ENCODE results near the gene PTPRT. TPM values are rescaled to one million over a fixed set of nuclear protein-coding genes. Genes with fewer than 3 reads are reported as not detected.

Gene PTPRT
- total and polyA plus RNA-seq, 4 donors = 0.14 to 2.8 (median 0.40) TPM

DNA sequence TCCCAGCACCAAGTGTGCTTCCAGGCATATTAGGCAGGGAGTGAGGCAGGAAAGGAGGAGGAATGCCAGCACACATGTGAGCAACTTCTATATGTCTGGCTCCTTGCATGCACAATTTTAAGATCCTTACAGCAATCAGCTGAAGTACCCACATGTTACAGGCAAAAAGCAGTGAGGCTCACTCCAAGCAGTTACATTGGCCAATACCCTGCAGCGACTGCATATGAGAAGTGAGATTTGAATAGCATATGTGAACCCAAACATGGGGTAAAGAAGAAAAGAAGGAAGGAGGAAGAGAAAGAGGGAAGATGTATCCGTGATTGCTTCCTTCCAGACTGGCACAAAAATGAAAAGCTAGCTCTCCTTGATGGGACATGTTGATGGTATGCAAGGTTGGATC, 193.6 kb downstream of the PTPRT start:
- H3K9me3 ChIP-seq (ENCODE audit: control insufficient read depth in 4 of 4, low read length in 3 of 4) = peaks cover 0 to 9% (median 4%) of the 10 kb centered on the region in 4 donors
- H3K4me3 ChIP-seq (ENCODE audit: low read depth in 1 of 3, low read length in 3 of 3) = no peak overlapping the region
- WGBS = 80% methylated on average over 2 of the region's 2 CpGs
- TF ChIP-seq TAF1 (conservative IDR thresholded peaks at IDR 0.05) (no peak), HNF4G (IDR thresholded peaks at IDR 0.05) (no peak), NR2F2 (IDR thresholded peaks at IDR 0.05) (no peak), FOXA2 (IDR thresholded peaks at IDR 0.05) (no peak), EGR1 (IDR thresholded peaks at IDR 0.05; ENCODE audit: low read depth in 2 of 2) (no peak)
- TF ChIP-seq, protein P1, sequence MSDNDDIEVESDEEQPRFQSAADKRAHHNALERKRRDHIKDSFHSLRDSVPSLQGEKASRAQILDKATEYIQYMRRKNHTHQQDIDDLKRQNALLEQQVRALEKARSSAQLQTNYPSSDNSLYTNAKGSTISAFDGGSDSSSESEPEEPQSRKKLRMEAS (IDR thresholded peaks at IDR 0.05) = no peak
- no peaks in the 10 kb centered on the region for H3K4me1 ChIP-seq (ENCODE audit: control insufficient read depth in 4 of 4, insufficient read depth in 4 of 4, low read length in 3 of 4)
- no peak overlapping the region for H3K27ac ChIP-seq (ENCODE audit: low read depth in 1 of 2, low read length in 2 of 2)
- no peak overlapping the region for H3K9ac ChIP-seq (ENCODE audit: low read depth in 1 of 2, low read length in 2 of 2)
- H3K36me3 ChIP-seq (ENCODE audit: control insufficient read depth in 4 of 4, insufficient read depth in 3 of 4, low read depth in 1 of 4, low read length in 3 of 4) = no peaks in the 10 kb centered on the region
- H3K27me3 ChIP-seq (ENCODE audit: control insufficient read depth in 4 of 4, insufficient read depth in 4 of 4, low read length in 3 of 4) = no peaks in the 10 kb centered on the region
- DNase-seq (ENCODE audit: low spot score) = no peak

DNA sequence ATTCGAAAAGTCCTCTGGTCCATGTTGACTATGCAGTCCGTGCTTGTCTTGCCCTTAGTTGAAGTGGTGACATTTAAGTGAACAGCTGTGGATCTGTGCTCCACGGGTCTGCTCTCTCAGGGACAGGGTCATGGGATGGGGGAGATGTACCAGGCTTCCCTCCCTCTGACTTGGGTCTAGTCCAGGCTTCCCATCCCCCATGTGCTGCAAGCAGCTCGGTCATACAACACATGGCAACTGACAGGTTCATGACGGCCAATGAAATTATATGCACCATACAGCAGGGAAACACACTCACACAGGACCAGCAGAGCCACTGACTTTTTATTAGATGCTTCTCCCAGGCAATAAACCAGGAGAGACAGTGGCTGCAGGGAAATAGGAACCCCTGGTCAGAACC, 201.4 kb downstream of the PTPRT start:
- Histone ChIP-seq H3K9ac (ENCODE audit: low read depth in 1 of 2, low read length in 2 of 2) (no peak overlapping the region), H3K4me1 (ENCODE audit: control insufficient read depth in 4 of 4, insufficient read depth in 4 of 4, low read length in 3 of 4) (no peaks in the 10 kb centered on the region), H3K27ac (ENCODE audit: low read depth in 1 of 2, low read length in 2 of 2) (no peak overlapping the region), H3K9me3 (ENCODE audit: control insufficient read depth in 4 of 4, low read length in 3 of 4) (peaks cover 0 to 4% (median 0%) of the 10 kb centered on the region in 4 donors), H3K27me3 (ENCODE audit: control insufficient read depth in 4 of 4, insufficient read depth in 4 of 4, low read length in 3 of 4) (no peaks in the 10 kb centered on the region), H3K36me3 (ENCODE audit: control insufficient read depth in 4 of 4, insufficient read depth in 3 of 4, low read depth in 1 of 4, low read length in 3 of 4) (no peaks in the 10 kb centered on the region), H3K4me3 (ENCODE audit: low read depth in 1 of 3, low read length in 3 of 3) (no peak overlapping the region)
- WGBS = 82% methylated on average over 5 of the region's 5 CpGs
- TF ChIP-seq FOXA2 (IDR thresholded peaks at IDR 0.05) = no peak
- no peak for TF ChIP-seq YY1 (IDR thresholded peaks at IDR 0.05)
- TF ChIP-seq GABPA (IDR thresholded peaks at IDR 0.05 in 1 of 2, conservative IDR thresholded peaks at IDR 0.05 in 1 of 2) = no peak
- TF ChIP-seq, protein P2, sequence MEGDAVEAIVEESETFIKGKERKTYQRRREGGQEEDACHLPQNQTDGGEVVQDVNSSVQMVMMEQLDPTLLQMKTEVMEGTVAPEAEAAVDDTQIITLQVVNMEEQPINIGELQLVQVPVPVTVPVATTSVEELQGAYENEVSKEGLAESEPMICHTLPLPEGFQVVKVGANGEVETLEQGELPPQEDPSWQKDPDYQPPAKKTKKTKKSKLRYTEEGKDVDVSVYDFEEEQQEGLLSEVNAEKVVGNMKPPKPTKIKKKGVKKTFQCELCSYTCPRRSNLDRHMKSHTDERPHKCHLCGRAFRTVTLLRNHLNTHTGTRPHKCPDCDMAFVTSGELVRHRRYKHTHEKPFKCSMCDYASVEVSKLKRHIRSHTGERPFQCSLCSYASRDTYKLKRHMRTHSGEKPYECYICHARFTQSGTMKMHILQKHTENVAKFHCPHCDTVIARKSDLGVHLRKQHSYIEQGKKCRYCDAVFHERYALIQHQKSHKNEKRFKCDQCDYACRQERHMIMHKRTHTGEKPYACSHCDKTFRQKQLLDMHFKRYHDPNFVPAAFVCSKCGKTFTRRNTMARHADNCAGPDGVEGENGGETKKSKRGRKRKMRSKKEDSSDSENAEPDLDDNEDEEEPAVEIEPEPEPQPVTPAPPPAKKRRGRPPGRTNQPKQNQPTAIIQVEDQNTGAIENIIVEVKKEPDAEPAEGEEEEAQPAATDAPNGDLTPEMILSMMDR (IDR thresholded peaks at IDR 0.05; ENCODE audit: low read depth, low read length, missing input control) = no peak
- no peak for TF ChIP-seq EGR1 (IDR thresholded peaks at IDR 0.05; ENCODE audit: low read depth in 2 of 2)
- TF ChIP-seq NR2F2 (IDR thresholded peaks at IDR 0.05) = no peak
- no peak for TF ChIP-seq TAF1 (conservative IDR thresholded peaks at IDR 0.05)
- TF ChIP-seq JUND (IDR thresholded peaks at IDR 0.05) = no peak
- TF ChIP-seq HNF4A (conservative IDR thresholded peaks at IDR 0.05) = no peak
- TF ChIP-seq RAD21 (IDR thresholded peaks at IDR 0.05) = no peak
- TF ChIP-seq, protein P3, sequence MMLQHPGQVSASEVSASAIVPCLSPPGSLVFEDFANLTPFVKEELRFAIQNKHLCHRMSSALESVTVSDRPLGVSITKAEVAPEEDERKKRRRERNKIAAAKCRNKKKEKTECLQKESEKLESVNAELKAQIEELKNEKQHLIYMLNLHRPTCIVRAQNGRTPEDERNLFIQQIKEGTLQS (IDR thresholded peaks at IDR 0.05) = no peak
- TF ChIP-seq FOXA1 (IDR thresholded peaks at IDR 0.05) = no peak
- TF ChIP-seq SP1 (IDR thresholded peaks at IDR 0.05) = no peak
- TF ChIP-seq, protein P1 (IDR thresholded peaks at IDR 0.05) = no peak
- no peak for TF ChIP-seq RXRA (IDR thresholded peaks at IDR 0.05)
- TF ChIP-seq HNF4G (IDR thresholded peaks at IDR 0.05) = no peak
- TF ChIP-seq, protein P4, sequence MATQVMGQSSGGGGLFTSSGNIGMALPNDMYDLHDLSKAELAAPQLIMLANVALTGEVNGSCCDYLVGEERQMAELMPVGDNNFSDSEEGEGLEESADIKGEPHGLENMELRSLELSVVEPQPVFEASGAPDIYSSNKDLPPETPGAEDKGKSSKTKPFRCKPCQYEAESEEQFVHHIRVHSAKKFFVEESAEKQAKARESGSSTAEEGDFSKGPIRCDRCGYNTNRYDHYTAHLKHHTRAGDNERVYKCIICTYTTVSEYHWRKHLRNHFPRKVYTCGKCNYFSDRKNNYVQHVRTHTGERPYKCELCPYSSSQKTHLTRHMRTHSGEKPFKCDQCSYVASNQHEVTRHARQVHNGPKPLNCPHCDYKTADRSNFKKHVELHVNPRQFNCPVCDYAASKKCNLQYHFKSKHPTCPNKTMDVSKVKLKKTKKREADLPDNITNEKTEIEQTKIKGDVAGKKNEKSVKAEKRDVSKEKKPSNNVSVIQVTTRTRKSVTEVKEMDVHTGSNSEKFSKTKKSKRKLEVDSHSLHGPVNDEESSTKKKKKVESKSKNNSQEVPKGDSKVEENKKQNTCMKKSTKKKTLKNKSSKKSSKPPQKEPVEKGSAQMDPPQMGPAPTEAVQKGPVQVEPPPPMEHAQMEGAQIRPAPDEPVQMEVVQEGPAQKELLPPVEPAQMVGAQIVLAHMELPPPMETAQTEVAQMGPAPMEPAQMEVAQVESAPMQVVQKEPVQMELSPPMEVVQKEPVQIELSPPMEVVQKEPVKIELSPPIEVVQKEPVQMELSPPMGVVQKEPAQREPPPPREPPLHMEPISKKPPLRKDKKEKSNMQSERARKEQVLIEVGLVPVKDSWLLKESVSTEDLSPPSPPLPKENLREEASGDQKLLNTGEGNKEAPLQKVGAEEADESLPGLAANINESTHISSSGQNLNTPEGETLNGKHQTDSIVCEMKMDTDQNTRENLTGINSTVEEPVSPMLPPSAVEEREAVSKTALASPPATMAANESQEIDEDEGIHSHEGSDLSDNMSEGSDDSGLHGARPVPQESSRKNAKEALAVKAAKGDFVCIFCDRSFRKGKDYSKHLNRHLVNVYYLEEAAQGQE (IDR thresholded peaks at IDR 0.05) = no peak
- TF ChIP-seq, protein P5, sequence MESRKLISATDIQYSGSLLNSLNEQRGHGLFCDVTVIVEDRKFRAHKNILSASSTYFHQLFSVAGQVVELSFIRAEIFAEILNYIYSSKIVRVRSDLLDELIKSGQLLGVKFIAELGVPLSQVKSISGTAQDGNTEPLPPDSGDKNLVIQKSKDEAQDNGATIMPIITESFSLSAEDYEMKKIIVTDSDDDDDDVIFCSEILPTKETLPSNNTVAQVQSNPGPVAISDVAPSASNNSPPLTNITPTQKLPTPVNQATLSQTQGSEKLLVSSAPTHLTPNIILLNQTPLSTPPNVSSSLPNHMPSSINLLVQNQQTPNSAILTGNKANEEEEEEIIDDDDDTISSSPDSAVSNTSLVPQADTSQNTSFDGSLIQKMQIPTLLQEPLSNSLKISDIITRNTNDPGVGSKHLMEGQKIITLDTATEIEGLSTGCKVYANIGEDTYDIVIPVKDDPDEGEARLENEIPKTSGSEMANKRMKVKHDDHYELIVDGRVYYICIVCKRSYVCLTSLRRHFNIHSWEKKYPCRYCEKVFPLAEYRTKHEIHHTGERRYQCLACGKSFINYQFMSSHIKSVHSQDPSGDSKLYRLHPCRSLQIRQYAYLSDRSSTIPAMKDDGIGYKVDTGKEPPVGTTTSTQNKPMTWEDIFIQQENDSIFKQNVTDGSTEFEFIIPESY (IDR thresholded peaks at IDR 0.05) = no peak
- no peak for DNase-seq (ENCODE audit: low spot score)

Measured in liver (tissue), 9 donors.